ENCODE results near the gene GNG10.
"Not testable (repeated sequence)": the region's sequence is repeated elsewhere in the genome, so short reads cannot be mapped to it uniquely, and the experiment has no call there.

The GNG10 gene

DNA sequence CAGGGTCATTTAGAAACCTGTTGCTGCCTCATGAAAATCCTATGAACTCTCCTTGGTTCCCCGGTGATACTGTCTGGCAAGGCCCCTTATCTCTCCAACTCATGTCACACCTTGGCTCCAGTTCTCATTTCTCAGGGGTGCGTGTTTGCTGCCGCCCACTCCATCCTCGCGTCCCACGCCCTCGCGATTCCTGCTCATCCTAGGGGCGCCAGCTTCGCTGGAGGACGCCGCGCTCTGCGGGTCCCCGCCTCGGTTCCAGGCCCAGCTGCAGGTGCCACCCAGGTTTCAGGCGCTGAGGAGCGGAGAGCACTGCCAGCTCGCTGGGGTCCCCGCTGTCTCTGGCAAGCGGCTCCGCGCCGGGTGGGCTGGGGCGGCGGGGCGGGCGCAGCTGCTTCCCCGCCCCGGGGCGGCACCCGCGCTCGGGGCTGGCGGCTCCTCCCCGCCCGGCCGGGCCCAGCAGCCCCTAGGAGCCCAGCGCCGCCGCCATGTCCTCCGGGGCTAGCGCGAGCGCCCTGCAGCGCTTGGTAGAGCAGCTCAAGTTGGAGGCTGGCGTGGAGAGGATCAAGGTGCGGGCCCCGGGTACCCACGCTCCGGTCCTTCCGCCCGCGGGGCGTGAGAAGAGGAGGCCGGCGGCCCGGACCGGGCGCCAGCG lies at the start of gene GNG10:
Gene GNG10, plus strand, starts transcription at position 456 of the 652 bp plus-strand sequence. Its CDS starts 30 bp downstream, at position 486.
- DNase-seq = no peak

DNA sequence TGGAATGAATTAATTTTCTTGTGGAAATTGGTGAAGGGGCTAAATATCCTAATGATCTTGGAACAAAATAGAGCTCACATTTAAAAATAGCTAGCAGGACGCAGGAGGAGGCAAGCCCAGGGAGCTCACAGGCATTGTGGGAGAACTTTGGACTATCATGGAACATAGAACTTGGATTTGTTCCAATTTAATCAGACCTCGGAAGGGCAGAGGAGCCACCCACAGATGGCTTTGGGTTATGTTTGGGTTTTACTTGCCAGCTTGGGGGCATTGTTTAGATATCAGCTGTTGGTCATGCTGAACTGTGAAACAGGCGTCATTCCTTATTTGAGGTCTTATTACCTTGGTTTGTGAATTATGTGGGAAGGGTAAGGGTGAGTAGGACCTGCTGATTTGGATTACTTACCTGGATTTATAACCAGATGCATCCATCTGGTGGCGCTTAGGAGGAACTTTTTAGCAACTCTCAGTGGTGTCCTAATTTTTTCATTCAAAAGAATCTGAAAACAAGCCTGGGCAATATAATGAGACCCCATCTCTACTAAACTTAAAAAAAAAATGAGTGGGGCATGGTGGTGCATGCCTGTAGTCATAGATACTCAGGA lies 47.9 kb upstream of the GNG10 start:
- DNase-seq = no peak

DNA sequence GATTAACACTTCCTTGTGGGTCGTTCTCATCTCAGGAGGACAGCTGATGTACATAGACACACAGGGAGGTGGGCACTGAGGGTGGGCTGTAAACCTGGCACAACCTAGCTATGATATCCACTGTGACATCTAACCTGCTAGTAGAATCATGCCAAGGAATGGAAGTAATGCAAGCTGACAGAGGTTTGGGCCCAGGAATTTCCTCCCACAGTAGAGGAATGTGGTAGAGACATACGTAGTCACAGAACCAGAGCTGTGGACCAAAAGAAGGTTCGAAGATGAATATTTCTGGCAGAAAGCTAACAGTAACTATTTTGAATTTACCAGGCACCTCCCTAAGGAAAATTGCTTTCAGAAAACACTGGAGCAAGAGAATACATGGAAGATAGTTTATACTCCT lies 45.5 kb upstream of the GNG10 start:
- DNase-seq = no peak

DNA sequence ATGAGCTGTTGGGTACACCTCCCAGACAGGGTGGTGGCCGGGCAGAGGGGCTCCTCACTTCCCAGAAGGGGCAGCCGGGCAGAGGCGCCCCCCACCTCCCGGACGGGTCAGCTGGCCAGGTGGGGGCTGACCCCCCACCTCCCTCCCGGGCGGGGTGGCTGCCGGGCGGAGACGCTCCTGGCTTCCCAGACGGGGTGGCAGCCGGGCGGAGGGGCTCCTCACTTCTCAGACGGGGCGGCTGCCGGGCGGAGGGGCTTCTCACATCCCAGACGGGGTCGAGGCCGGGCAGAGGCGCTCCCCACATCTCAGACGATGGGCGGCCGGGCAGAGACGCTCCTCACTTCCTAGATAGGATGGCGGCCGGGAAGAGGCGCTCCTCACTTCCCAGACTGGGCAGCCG lies 44.1 kb upstream of the GNG10 start:
- DNase-seq = not testable (repeated sequence)

DNA sequence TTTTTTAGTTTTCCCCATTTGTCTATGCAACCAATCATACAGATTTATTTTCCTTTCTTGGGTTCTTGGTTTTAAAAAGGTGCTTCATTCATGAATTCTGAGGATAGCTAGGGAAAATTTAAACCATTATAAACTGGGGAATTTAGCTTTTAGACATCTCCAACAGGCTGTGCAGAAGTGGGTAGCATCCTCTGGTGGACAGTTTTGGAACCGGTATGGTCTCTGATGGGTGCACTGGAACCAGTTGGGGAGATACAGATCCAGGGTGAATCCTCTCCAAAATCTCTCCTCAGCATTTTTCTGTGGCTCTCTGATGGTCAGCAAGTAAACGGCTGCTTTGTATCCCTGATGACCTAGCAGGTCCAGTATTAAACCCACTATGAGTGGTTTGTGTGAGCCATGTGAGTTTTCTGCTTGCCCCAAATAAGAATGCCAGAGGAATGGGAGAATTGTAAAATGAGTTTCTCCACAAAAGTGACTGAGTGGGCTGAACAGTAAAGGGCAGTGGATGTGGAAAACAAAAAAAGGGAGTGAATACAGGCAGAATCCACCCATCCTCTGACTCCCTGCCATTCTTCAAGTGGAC lies 39.4 kb upstream of the GNG10 start:
- no peak for DNase-seq

DNA sequence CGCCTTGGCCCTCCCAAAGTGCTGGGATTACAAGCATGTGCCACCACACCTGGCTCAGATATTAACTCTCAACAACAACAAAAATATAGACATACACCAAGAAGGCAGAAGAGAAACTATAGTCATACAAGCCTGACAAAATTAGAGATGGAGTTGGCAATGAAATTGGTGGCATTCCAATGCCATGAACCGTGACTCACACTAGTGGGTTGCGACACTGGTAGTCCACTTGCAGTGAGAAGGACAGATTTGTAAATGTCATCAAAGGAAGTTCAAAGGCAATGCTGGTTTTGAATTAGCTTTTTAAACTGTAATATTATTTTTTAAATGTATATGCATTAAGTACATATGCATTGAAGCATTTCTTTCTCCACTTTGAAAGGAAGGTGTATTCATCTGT lies 38.8 kb upstream of the GNG10 start:
- DNase-seq = no peak

DNA sequence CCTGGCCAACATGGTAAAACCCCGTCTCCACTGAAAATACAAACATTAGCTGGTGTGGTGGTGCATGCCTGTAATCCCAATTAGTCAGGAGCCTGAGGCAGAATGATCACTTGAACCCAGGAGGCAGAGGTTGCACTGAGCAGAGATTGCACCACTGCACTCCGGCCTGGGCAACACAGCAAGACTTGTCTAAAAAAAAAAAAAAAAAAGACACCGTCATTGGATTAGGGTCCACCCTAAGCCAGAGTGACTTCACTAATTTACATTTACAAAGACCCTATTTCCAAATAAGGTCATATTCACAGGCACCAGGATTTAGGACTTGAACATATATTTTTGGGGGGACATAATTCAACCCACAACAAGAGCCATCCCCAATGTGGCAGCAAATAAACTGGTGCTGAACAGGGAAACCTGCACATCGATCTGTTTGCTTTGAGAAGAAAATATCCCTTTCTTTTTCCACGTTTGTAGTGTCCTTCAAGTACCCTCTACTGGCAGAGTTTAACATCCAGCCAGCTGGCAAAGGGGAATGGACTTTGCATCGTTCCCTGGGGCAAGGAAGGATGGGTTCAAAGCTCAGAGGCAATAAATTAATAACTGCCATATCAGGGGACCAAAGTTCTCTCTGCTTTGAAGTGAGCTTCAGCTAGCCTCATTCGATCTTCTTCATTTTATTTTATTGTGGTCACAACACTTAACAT lies 34.0 kb upstream of the GNG10 start:
- no peak for DNase-seq

DNA sequence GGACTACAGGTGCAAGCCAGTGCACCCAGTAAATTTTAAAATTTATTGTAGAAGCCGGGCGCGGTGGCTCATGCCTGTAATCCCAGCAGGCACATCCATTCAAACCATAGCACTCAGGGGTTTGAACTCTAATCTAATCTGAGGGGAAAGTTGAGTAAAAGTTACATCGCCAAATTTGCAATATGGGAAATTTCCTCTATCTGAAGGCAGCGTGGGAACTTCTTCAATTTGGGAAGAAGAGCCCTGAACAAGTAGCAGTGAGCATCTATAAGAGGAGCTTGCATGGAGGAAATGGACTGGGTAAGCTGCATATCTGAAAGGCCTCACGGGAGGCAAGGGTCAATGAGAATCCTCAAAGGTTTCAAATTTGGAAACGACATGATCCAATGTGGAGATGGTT lies 33.0 kb upstream of the GNG10 start:
- no peak for DNase-seq

DNA sequence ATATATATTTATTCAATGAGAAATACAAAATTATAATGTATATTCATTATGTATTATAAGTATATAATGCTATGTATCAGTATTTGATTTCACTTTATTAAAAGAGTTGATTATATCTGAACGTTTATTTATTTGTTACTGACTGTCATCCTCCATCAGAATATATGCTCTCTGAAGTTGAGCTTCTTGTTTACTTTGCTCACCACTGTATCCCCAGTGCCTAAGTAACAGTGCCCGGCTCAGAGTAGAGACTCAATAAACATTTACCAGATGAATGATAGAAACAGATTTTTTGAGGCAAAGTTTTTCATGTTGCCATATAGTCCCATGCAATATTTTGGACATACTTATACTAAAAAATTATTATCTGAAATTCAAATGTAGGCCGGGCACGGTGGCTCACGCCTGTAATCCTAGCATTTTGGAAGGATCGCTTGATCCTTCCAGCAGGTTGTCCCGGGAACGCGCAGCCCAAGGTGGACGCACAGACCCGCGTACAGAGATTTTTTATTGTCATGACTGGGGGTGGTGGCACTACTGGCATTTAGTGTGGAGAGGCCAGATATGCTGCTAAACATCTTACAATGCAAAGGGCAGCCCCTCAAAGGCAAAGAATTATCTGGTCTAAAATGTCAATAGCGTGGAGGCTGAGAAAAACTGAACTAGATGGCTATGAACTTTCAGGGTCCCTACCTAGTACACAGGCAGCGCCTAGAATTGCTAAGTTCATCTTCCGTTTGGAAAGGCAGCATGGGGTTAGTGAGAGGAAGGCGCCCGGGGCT lies 31.0 kb upstream of the GNG10 start:
- DNase-seq = no peak

DNA sequence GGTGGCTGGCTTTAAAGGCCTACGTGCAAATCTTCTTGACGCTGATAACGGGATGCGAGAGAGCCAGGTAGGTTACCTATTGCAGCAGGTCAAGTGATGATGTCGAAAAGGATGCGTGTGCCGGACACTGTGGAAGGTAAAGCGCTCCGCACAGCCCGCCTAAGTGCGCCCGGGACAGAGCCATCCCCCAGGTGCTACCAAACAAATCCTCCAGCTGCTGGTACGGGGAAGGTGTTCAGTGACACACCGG lies 30.5 kb upstream of the GNG10 start:
- no peak for DNase-seq

DNA sequence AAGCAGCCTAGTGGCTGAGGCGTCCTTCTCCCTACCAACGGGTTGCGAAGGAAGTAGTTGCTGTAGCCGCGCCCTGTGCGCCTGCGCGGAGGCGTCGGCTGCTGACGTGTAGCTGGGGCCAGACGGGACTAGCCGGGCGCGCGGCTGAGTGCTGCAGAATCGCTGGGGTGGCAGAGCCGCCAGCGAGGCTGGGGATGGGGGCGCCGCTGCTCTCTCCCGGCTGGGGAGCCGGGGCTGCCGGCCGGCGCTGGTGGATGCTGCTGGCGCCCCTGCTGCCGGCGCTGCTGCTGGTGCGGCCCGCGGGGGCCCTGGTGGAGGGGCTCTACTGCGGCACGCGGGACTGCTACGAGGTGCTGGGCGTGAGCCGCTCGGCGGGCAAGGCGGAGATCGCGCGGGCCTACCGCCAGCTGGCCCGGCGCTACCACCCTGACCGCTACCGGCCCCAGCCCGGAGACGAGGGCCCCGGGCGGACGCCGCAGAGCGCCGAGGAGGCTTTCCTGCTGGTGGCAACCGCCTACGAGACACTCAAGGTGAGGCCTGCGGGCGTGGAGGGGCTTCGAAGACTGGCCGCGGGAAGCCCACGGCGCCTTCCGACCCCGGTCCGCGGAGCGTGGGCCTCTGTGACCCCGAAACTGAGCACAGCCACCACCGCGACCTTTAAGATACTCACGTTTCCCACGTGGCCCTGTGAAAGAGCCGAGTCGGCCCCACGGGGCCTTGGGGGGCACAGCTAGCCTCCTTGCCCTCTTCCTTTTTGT lies 30.0 kb upstream of the GNG10 start, which contains the start of gene DNAJC25:
Gene DNAJC25, plus strand, starts transcription at position 121 of the 758 bp plus-strand sequence. Its CDS starts 74 bp downstream, at position 195.
- DNase-seq = peak; percentile 92

DNA sequence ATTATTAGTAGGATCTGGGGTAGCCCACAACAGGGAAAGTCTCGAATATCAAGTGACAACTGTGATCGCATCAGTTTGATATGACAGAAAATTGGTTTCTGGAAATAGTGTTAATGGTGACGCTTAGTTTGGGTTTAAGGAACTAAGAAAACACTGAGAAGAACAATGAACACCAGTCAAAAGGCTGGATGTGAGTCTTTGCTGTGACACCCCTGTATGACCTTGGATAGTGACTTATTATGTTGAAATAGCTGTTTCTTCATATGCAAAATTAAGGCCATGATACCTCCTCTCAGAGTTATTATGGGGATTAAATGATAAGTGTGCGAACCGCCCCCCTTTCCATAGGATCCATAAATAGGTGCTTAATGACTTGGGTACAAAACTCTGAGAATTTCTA lies 29.3 kb upstream of the GNG10 start:
- DNase-seq = no peak

DNA sequence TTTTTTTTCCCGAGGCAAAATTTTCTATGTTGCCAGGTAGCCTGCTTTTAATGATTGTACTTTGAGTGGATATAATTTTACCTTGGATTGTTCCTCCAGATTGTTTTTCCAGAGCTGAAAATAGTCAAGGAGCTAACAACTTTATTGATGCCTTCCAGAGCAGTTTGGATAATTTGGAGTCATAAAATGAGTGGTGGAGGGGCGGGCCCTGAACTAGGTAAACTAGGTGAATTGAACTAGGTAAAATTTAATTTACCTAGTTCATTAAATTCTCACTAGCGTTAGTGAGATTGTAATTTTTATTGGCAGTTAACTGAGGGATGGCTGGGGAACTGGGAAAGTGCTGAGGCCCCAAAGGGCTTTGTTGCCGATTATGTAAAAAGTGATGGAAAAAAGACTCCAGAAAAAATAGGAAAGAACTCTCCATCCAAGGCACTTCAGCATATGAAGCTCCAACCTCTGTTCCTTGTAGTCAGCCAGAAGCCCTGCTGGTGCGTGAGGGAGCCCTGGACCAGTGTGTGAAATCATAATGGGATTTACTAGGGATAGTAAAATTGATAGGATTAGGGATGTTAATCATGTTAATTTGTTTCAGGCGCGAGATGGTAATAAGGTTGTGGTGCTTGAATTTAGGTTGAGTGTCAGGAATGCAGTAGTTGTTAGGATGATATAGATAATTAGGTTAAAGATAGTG lies 28.6 kb upstream of the GNG10 start:
- DNase-seq = no peak

DNA sequence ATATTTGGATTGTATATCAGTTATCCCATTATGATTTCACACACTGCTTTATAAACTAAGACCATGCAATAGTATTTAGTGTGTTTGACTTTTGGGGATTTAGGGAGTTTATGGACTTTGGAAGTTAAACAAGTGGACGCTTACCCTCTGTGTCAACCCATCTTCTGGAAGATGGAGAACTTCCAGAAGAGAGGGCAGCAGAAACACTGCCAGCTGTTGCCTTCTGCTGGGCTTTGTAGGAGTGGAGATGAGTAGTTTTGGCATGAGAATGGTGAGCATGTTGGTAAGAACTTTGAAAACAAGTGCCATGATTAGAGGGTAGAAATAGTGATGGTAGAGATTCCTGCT lies 28.0 kb upstream of the GNG10 start:
- no peak for DNase-seq

DNA sequence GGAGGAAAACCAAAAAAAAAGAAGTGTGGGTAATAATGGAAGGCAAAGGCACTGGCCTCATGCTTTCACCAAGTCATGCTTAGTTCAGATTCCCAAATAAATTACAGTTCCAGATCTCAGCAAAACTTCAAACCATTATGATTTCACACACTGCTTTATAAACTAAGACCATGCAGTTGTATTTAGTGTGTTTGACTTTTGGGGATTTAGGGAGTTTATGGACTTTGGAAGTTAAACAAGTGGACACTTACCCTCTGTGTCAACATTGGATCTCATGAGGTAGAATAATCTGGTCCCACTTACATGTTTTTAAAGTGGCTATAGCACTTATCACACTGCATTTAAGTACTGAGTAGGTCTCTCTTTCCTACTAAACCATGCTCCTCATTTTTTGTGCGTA lies 26.5 kb upstream of the GNG10 start:
- DNase-seq = no peak

DNA sequence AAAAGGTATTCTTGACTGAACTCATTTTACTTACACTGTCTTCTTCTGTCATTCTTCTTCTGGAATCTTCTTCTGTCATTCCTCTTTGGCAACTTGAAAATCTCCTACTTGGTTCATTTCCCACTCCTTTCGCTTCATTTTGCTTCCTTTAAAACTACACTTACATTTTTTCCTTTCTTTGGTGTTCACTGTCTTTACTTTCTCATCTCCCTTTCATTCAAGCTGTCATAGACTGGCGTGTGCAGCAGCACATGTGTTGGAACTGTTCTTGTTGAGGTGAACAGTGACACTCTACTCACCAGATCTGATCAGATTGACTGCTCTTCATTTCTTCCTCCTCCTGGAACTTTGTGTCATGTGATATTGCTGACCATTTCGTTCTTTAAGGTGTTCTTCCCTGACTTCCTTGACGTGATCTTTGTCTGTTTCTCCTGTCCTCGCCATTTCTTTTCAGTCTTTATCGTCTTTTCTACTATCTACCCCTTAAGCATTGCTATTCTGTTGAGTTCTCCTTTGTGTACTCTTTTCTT lies 23.9 kb upstream of the GNG10 start:
- DNase-seq = no peak

DNA sequence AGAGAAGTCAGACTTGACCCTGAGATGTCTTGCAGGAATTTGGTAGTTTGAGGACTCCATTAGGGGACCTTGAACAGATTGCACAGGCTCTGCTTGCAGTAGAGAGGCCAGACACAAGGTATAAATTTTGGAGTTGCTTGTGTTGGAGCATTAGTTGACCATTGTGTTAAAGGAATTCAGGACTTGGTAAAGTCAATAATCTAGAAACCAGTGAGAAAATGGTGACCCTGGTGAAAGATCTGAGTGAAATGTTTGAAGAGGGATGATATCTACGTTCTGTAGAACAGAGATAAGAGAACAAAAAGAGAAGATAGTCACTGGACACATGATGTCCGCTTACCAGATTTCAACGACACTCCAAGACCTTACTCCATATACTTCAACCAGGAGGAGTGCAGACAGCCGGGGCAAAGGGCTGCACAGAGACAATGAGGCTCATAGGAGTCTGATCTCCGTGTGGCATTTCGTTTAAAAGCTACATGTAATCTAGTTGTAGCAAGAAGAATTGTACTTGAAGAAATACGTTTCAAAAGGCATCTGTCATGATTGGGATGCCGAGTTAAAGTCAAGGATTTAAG lies 17.1 kb upstream of the GNG10 start:
- no peak for DNase-seq

DNA sequence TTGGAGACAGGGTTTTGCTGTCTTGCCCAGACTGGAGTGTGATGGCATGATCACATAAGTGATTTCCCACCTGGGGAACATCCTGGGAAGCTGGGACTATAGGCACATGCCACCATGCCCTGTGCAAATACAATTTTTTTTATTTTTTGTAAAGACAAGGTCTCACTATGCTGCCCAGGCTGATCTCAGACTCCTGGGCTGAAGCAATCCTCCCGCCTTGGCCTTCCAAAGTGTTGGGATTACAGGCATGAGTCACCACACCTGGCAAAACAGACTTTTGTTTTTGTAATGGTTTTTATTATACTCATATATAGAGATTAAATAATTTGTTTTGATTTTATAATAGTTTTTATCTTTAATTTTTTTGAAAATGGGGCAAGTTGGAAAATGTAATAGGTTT lies 15.6 kb upstream of the GNG10 start:
- no peak for DNase-seq

DNA sequence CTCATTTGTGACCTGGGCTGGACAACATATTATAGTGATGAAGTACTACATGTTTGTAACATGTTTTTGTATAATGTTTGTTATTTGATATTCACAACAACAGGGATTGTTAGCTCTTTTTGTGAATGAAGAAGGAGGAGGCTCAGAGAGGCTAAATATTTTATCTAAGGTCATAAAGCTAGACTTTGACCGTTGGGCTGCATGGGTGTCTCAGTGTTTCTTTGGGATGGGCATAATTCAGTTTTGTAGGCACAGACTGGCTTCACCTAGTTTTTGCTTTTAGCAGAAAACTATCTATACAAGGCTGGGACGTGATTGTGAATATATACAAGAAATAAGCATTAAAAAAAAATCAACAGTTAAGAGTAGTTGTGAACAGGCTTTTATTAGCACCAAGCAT lies 15.0 kb upstream of the GNG10 start:
- no peak for DNase-seq

DNA sequence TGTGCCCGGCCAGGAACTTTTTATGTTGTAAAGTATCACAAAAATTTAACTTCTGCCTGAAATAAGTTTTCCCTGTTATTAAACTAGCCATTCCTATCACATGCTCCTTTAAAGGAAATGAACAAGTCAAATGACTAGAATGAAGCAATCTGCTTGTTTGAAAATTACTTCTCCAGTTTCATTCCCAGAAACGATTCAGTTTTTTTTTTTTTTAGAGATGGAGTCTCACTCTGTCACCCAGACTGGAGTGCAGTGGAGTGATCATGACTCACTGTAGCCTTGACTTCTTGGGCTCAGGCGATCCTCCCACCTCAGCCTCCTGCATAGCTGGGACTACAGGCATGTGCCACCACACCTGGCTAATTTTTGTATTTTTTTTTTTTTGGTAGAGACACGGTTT lies 13.3 kb upstream of the GNG10 start:
- no peak for DNase-seq

DNA sequence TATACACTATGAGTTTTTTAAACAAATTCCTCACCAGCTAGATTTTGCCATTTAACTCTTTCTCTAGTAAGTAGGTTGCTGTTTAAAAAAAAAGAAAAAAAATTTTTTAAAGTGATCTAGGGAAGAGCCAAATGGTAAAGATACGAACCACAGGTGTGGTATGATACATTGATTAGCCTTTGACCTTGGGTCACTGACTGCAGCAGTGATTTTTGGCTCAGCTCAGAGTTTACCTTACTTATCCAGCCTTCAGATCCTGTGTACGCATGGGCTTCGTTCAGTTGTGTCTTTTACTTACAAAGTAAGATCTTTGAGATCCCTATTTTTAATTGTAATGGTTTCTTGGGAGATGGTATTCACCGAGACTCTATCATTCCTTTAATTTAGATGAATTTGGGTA lies 12.4 kb upstream of the GNG10 start:
- DNase-seq = no peak

DNA sequence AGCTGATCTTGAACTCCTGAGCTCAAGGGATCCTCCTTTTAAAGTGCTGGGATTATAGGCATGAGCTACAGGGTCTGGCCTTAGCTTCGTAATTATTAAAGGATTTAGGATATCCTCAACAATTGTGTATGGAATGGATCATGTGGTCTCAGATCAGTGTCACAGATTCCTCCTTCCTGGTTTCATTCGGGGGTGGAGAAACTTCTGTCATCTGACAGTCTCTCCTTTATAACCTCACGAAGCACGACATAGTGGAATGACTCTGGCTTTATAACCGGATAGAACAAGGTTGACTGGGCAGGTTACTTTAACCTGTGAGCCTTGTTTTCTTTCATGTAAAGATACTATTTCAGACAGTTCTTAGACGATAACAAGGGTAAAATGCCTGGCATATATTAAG lies 4.4 kb upstream of the GNG10 start:
- no peak for DNase-seq
